ENCODE data around the gene NHS.

DNA sequence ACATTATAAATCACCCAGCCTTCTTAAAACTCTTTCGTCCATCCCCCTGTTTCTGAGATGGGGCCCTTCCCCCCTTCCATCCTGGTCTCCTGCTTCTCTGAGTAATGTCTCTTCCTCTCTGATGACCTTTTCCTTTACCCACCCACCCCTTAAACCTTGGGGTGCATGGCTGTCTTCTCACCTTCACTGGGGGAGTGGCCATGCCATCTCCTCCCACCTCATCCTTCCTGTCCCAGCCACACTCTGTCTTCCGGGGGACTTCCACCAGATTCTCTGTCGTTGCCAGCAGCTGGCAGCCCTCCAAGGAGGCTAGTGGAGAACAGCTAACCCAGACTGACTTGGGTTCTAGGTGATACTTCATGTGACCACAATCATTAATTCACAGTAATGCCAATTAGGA lies 279.1 kb downstream of the NHS start:
- TF ChIP-seq, protein P1, sequence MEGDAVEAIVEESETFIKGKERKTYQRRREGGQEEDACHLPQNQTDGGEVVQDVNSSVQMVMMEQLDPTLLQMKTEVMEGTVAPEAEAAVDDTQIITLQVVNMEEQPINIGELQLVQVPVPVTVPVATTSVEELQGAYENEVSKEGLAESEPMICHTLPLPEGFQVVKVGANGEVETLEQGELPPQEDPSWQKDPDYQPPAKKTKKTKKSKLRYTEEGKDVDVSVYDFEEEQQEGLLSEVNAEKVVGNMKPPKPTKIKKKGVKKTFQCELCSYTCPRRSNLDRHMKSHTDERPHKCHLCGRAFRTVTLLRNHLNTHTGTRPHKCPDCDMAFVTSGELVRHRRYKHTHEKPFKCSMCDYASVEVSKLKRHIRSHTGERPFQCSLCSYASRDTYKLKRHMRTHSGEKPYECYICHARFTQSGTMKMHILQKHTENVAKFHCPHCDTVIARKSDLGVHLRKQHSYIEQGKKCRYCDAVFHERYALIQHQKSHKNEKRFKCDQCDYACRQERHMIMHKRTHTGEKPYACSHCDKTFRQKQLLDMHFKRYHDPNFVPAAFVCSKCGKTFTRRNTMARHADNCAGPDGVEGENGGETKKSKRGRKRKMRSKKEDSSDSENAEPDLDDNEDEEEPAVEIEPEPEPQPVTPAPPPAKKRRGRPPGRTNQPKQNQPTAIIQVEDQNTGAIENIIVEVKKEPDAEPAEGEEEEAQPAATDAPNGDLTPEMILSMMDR (IDR thresholded peaks at IDR 0.05; ENCODE audit: low read depth, low read length, poor library complexity, severe bottlenecking): no peak
- TF ChIP-seq EZH2phosphoT487 (IDR thresholded peaks at IDR 0.05; ENCODE audit: borderline replicate concordance, low read length): no peak

All from DOHH2 (cell line).